Ovary (tissue), 9 donors: Measurements from ENCODE around the gene LSS. TPM values are rescaled to one million over a fixed set of nuclear protein-coding genes. Genes with fewer than 3 reads are reported as not detected.

ENCODE experiments used
- DNase-seq, 5 donors: peaks; one replicate each; pipeline ENCODE4 v3.0.0-alpha.2; 2019 to 2020
- H3K27ac ChIP-seq, 2 donors: fragments of 200-600 bp; one replicate each; pipeline versions ENCODE4 v1.5.1 to v1.8.0; 2019 to 2022
- H3K27me3 ChIP-seq: fragments of 200-600 bp; one replicate; pipeline ENCODE4 v1.8.0; 2022
- H3K36me3 ChIP-seq: fragments of 200-600 bp; sonication (generic); one replicate; pipeline ENCODE4 v1.5.1; 2019
- H3K4me1 ChIP-seq: one replicate; pipeline ENCODE4 v1.8.1; 2013; ENCODE audit warnings: mild to moderate bottlenecking, moderate library complexity; ENCODE audit not compliant: insufficient read depth
- H3K4me3 ChIP-seq: fragments of 200-600 bp; sonication (generic); one replicate; pipeline ENCODE4 v1.5.1; 2017
- H3K9me3 ChIP-seq, 2 donors: fragments of 200-600 bp in 1 of 2; sonication (generic) in 1 of 2; one replicate each; pipeline versions ENCODE4 v1.5.1 to v1.8.1; 2013 to 2019; ENCODE audit warnings: mild to moderate bottlenecking in 1 of 2, moderate library complexity in 1 of 2
- EP300 ChIP-seq: sonication (generic); formaldehyde crosslinking; IDR thresholded peaks from one replicate; pipeline ENCODE4 v1.6.1; 2017; ENCODE audit warnings: antibody characterized with exemption
- POLR2A ChIP-seq: fragments of 450-650 bp; IDR thresholded peaks from one replicate; pipeline ENCODE4 v1.6.1; 2017; ENCODE audit warnings: antibody characterized with exemption, mild to moderate bottlenecking, moderate library complexity
- WGBS, 3 donors: extraction: QIAGEN DNeasy Blood & Tissue Kit in 1 of 3; methylation state at CpG; one replicate each; pipeline versions ENCODE4 v1.1.5 to v1.1.7; 2013 to 2017; 5-methylcytosine and 5-hydroxymethylcytosine counted together
- intact Hi-C, 4 donors: fragments of 100-400 bp; cut with DNase I; formaldehyde crosslinking; loops; one replicate each; pipeline versions ENCODE4 v1.11.0 to v1.15.1; 2022 to 2023
- polyA plus RNA-seq, 2 donors: library from polyadenylated mRNA; stranded (reverse); fragments of 200-250 nt in 1 of 2; fragments of 350-450 nt in 1 of 2; fragmentation: Illumina TruSeq in 1 of 2; extraction: RNeasy Lipid Tissue Mini Kit (QIAGEN cat#74804) in 1 of 2; gene quantifications; one replicate each; pipeline ENCODE4 v1.2.3, GENCODE V29; 2013 to 2014
- total RNA-seq, 7 donors: library from RNA; depleted of rRNA in 2 of 7; stranded (reverse); fragments of >200 nt in 2 of 7; fragmentation: NEBNext Ultra II Directional in 3 of 7; extraction: Animal tissue kit (Norgen Biotek cat#: 25700) in 3 of 7; gene quantifications; one replicate each; pipeline versions ENCODE4 v1.1.0 to v1.2.4, GENCODE V29; 2016 to 2023
- TF ChIP-seq, protein P1 (sequence below), 3 donors: fragments of 450-650 bp in 2 of 3; fragments of 200-600 bp in 1 of 3; IDR thresholded peaks; one replicate each; pipeline versions ENCODE4 v1.5.1 to v1.8.0; 2016 to 2022; ENCODE audit warnings: antibody characterized with exemption in 3 of 3, mild to moderate bottlenecking in 1 of 3
- donor health status: DM: no; HTN: no; CAD: no; lungs with moderate emphysema.
- donor health status: DM: no; HTN: no; CAD: no.
- donor health status: Bipolar disorder and iron deficiency.
- donor health status: DM: yes; HTN: yes; CAD: no.
- donor health status: DM: no; HTN: no; CAD: no.
- donor health status: DM: yes; HTN: yes; CAD: no.

Gene LSS
- total and polyA plus RNA-seq, 9 donors, result 19.8 to 201 (median 76.0) TPM

DNA sequence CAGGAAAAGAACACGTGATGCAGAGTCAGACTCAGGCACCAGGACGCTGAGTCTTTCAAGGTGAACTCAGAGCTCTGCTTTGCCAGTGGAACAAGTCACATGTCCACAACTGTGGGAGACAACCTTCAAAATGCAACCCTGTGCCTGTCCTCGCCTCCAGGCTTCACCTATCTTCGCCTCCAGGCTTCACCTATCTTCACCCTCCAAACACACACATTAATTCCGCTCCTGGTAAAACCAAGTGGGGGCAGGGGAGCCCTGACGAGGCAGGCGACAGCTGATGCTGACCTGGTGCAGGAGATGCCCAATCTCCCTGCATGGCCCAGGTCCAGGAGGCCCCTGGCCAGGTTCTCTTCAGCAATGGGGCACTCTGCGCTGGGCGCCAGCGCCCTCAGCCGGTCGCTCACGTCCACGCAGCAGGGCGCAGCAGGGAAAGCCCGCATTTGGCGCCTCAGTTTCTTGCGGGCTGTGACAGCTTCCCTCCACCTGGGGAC lies 28.0 kb upstream of the LSS start:
- Histone ChIP-seq H3K4me1 (no peaks in the 10 kb centered on the region), H3K9me3 (no peaks in the 10 kb centered on the region), H3K27me3 (no peaks in the 10 kb centered on the region), H3K4me3 (no peak overlapping the region), H3K27ac (no peak overlapping the region), H3K36me3 (no peaks in the 10 kb centered on the region)
- intact Hi-C loops, result no loop called here
- DNase-seq, result no peak
- TF ChIP-seq POLR2A (no peak), EP300 (no peak)
- TF ChIP-seq, protein P1, sequence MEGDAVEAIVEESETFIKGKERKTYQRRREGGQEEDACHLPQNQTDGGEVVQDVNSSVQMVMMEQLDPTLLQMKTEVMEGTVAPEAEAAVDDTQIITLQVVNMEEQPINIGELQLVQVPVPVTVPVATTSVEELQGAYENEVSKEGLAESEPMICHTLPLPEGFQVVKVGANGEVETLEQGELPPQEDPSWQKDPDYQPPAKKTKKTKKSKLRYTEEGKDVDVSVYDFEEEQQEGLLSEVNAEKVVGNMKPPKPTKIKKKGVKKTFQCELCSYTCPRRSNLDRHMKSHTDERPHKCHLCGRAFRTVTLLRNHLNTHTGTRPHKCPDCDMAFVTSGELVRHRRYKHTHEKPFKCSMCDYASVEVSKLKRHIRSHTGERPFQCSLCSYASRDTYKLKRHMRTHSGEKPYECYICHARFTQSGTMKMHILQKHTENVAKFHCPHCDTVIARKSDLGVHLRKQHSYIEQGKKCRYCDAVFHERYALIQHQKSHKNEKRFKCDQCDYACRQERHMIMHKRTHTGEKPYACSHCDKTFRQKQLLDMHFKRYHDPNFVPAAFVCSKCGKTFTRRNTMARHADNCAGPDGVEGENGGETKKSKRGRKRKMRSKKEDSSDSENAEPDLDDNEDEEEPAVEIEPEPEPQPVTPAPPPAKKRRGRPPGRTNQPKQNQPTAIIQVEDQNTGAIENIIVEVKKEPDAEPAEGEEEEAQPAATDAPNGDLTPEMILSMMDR (IDR thresholded peaks at IDR 0.05), result no peak
- 91 to 93% (median 91%) methylated on average over 18 of the region's 18 CpGs for WGBS, 3 donors

DNA sequence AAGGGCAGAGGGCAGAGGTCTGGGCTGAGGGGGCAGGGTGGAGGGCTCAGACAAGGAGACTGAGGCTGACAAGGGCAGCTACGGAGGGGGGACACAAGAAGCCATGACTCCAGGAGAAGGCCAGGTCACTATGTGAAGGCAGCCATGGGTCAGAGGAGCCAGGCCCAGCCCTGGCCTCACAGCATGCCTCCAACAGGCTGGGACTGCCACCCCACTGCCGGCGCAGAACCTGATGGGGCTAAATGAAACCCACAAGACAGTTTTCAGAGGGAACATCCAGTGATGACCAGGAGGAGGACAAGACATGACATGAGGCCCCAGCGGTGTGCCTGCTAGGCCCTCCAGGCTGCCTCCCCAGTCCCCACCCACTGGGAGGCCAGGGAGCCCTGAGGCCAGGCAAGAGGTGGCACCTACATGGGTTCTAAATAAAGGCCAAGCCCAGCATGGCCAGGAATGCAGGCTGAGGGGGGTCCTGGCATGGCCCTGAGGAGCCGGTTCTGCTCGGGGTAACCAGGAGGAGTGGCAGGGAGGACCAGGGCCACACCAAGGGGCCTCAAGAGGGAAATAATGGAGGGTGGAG lies 27.3 kb upstream of the LSS start:
- no peak for DNase-seq
- intact Hi-C loops, result no loop called here
- Histone ChIP-seq H3K4me3 (no peak overlapping the region), H3K9me3 (no peaks in the 10 kb centered on the region), H3K27me3 (no peaks in the 10 kb centered on the region), H3K36me3 (no peaks in the 10 kb centered on the region), H3K4me1 (no peaks in the 10 kb centered on the region), H3K27ac (no peak overlapping the region)
- TF ChIP-seq EP300, result no peak
- no peak for TF ChIP-seq POLR2A
- TF ChIP-seq, protein P1 (IDR thresholded peaks at IDR 0.05), result no peak
- 86 to 91% (median 88%) methylated on average over 6 of the region's 6 CpGs for WGBS, 3 donors

DNA sequence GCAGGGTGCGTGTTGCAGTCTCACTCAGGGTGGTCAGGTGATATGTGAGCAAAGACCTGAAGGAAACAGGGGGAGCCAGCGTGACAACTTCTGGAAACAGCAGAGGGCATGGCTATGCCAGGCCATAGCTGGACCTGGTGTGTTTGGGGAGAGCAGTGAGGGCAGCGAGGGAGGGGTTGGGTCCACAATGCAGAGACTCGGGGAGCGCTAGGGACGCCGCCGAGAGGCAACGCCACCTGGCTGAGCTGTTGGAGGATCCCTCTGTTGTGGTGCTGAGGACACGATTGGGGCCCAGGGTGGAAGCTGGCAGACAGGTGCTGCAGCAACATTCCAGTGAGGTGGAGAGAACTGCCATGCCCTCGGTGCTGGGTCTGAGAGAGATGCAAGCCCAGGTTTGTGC lies 26.6 kb upstream of the LSS start:
- Histone ChIP-seq H3K27ac (no peak overlapping the region), H3K4me1 (no peaks in the 10 kb centered on the region), H3K9me3 (no peaks in the 10 kb centered on the region), H3K4me3 (no peak overlapping the region), H3K36me3 (no peaks in the 10 kb centered on the region), H3K27me3 (no peaks in the 10 kb centered on the region)
- WGBS, 3 donors, result 81 to 94% (median 91%) methylated on average over 11 of the region's 11 CpGs
- TF ChIP-seq EP300, result no peak
- no peak for TF ChIP-seq POLR2A
- TF ChIP-seq, protein P1 (IDR thresholded peaks at IDR 0.05), result no peak
- intact Hi-C loops, result no loop called here
- no peak for DNase-seq

DNA sequence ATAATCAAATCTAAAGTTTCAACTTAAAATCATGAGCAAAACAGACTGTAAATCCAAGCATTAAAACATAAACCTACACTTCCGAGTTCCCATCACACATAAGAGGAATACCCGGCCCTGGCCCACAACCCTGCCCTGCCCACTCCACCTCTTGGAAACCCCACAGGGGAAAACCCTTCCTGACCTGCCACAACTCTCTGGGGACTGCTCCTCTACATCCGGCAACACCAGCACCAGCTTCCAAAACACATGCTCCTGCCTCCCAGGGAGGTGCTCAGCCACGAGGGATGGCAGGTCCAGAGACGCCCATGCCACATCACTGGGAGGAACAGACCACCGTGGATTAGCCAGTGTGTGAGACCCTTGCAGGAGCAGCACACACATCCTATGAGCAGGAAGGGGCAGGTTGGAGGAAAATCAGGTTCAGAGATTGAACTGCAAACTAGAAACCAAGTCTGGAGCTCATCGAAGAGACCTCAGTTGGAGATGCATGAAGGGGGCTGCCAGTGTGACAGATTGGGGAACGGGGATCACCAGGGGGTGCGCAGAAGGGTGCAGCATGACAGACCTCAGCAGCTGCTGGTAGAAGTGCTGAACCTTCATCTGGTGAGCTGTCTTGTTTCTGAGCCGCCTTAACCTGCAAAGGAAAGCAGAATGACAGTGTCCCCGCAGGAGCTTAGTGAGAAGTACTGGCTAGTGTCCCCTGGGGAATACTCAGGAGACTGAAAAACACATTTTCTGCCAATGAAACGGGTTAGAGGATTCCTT lies 25.8 kb upstream of the LSS start:
- Histone ChIP-seq H3K9me3 (no peaks in the 10 kb centered on the region), H3K4me1 (no peaks in the 10 kb centered on the region), H3K27me3 (no peaks in the 10 kb centered on the region), H3K27ac (no peak overlapping the region), H3K36me3 (no peaks in the 10 kb centered on the region), H3K4me3 (no peak overlapping the region)
- 84 to 86% (median 85%) methylated on average over 12 of the region's 12 CpGs for WGBS, 3 donors
- no peak for DNase-seq
- TF ChIP-seq POLR2A, result no peak
- TF ChIP-seq, protein P1 (IDR thresholded peaks at IDR 0.05), result no peak
- intact Hi-C loops, result no loop called here
